Esophagus muscularis mucosa (tissue), 4 donors: ENCODE results near the gene CHAF1A. TPM values are rescaled to one million over a fixed set of nuclear protein-coding genes. Genes with fewer than 3 reads are reported as not detected.

Source experiments
- DNase-seq: peaks from one replicate; pipeline ENCODE4 v3.0.0-alpha.2; 2017; ENCODE audit errors: extremely low spot score
- H3K27ac ChIP-seq, 4 donors: fragments of 200-600 bp; sonication (generic); replicated peaks in 1 of 4; 1 replicate in 3 of 4; 2 replicates in 1 of 4; pipeline ENCODE4 v1.5.1; 2016 to 2019; ENCODE audit warnings: mild to moderate bottlenecking in 1 of 4
- H3K27me3 ChIP-seq, 4 donors: fragments of 200-600 bp; sonication (generic); one replicate each; pipeline versions ENCODE4 v1.5.1 to v1.6.0; 2016 to 2019
- H3K36me3 ChIP-seq, 4 donors: fragments of 200-600 bp; sonication (generic); one replicate each; pipeline ENCODE4 v1.5.1; 2016 to 2019
- H3K4me1 ChIP-seq, 4 donors: fragments of 200-600 bp; sonication (generic); one replicate each; pipeline ENCODE4 v1.5.1; 2016 to 2019
- H3K4me3 ChIP-seq, 4 donors: fragments of 200-600 bp; sonication (generic); 1 replicate in 2 of 4; 2 replicates in 2 of 4; pipeline ENCODE4 v1.5.1; 2016 to 2019; ENCODE audit warnings: mild to moderate bottlenecking in 4 of 4, moderate library complexity in 1 of 4
- H3K9me3 ChIP-seq, 4 donors: fragments of 200-600 bp; sonication (generic); 1 replicate in 3 of 4; 2 replicates in 1 of 4; pipeline ENCODE4 v1.5.1; 2016 to 2019
- EP300 ChIP-seq: sonication (generic); formaldehyde crosslinking; IDR thresholded peaks from one replicate; pipeline ENCODE4 v1.6.1; 2017; ENCODE audit warnings: antibody characterized with exemption
- POLR2A ChIP-seq: fragments of 450-650 bp; IDR thresholded peaks from one replicate; pipeline ENCODE4 v1.6.1; 2017; ENCODE audit warnings: antibody characterized with exemption, moderate library complexity, mild to moderate bottlenecking, low read depth
- POLR2AphosphoS5 ChIP-seq, 2 donors: sonication (generic); formaldehyde crosslinking; IDR thresholded peaks; one replicate each; pipeline ENCODE4 v1.6.1; 2017; ENCODE audit warnings: antibody characterized with exemption in 2 of 2
- WGBS: methylation state at CpG from one replicate; pipeline ENCODE4 v1.1.5; 2018; 5-methylcytosine and 5-hydroxymethylcytosine counted together
- intact Hi-C: fragments of 100-400 bp; cut with DNase I; formaldehyde crosslinking; loops from one replicate; pipeline ENCODE4 v1.15.1; 2023
- total RNA-seq, 4 donors: library from RNA; depleted of rRNA; stranded (reverse); fragments of >200 nt; gene quantifications; one replicate each; pipeline versions ENCODE4 v1.1.0 to v1.2.1, GENCODE V29; 2016
- TF ChIP-seq, protein P1 (sequence below), 3 experiments: fragments of 200-600 bp in 2 of 3; fragments of 450-650 bp in 1 of 3; sonication (generic) in 2 of 3; IDR thresholded peaks; one replicate each; pipeline ENCODE4 v1.5.1; 2017 to 2019; ENCODE audit warnings: antibody characterized with exemption in 3 of 3, mild to moderate bottlenecking in 2 of 3, moderate library complexity in 1 of 3

The CHAF1A gene
- total RNA-seq, 4 donors from 2014 or later: 4.6 to 14.6 (median 7.6) TPM

DNA sequence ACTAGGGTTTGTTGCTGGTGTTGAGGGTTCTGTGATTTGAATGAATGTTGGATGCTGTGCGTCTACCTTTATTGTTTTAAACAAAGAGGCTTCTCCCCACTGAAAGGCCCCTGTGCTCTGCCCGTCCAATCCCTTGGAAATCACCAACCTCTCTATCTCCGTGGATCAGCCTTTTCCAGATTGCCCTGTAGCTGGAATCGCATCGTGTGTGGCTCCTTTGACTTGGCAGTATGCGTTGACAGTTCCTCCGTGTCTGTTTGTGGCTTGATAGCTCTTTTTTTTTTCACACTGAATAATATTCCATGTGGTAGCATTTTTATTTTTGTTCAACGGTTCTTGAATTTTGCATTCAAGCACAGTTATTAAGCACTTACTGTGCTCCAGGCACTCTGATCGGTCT, 32.0 kb downstream of the CHAF1A start:
- Histone ChIP-seq H3K36me3 (peaks cover 9 to 61% (median 43%) of the 10 kb centered on the region in 4 donors), H3K27ac (no peak overlapping the region), H3K9me3 (no peaks in the 10 kb centered on the region), H3K27me3 (no peaks in the 10 kb centered on the region), H3K4me3 (no peak overlapping the region), H3K4me1 (no peaks in the 10 kb centered on the region)
- TF ChIP-seq POLR2AphosphoS5 (IDR thresholded peaks at IDR 0.05) (no peak), EP300 (no peak), POLR2A (no peak)
- TF ChIP-seq, protein P1, sequence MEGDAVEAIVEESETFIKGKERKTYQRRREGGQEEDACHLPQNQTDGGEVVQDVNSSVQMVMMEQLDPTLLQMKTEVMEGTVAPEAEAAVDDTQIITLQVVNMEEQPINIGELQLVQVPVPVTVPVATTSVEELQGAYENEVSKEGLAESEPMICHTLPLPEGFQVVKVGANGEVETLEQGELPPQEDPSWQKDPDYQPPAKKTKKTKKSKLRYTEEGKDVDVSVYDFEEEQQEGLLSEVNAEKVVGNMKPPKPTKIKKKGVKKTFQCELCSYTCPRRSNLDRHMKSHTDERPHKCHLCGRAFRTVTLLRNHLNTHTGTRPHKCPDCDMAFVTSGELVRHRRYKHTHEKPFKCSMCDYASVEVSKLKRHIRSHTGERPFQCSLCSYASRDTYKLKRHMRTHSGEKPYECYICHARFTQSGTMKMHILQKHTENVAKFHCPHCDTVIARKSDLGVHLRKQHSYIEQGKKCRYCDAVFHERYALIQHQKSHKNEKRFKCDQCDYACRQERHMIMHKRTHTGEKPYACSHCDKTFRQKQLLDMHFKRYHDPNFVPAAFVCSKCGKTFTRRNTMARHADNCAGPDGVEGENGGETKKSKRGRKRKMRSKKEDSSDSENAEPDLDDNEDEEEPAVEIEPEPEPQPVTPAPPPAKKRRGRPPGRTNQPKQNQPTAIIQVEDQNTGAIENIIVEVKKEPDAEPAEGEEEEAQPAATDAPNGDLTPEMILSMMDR (IDR thresholded peaks at IDR 0.05): no peak
- 92% methylated on average over 9 of the region's 9 CpGs for WGBS
- intact Hi-C loops: no loop called here
- no peak for DNase-seq

DNA sequence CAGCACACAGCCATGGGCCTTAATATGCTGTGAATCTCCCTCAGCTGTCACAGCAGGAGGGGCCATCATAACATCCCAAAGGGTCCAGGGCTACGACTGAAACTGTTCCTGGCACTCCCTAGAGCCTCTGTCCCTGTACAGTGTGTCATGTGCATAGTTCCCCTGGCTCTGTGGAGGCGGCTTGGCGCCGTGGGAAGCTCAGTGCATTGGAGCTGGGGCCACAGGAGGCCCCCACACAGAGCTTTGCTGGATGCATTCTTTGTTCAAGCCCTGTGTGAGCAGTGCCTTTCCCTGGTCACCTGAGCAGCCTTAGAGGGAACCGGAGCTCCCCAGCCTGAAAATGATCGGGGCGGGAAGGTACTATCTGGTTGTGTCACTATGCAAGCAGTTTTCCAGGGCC, 33.8 kb downstream of the CHAF1A start:
- Histone ChIP-seq H3K27ac (no peak overlapping the region), H3K36me3 (peaks cover 9 to 48% (median 34%) of the 10 kb centered on the region in 4 donors), H3K27me3 (no peaks in the 10 kb centered on the region), H3K4me3 (no peak overlapping the region), H3K4me1 (no peaks in the 10 kb centered on the region), H3K9me3 (no peaks in the 10 kb centered on the region)
- WGBS: 90% methylated on average over 6 of the region's 7 CpGs
- TF ChIP-seq, protein P1 (IDR thresholded peaks at IDR 0.05): no peak
- TF ChIP-seq POLR2AphosphoS5 (IDR thresholded peaks at IDR 0.05) (no peak), EP300 (no peak), POLR2A (no peak)
- DNase-seq: no peak
- intact Hi-C loops: no loop called here

DNA sequence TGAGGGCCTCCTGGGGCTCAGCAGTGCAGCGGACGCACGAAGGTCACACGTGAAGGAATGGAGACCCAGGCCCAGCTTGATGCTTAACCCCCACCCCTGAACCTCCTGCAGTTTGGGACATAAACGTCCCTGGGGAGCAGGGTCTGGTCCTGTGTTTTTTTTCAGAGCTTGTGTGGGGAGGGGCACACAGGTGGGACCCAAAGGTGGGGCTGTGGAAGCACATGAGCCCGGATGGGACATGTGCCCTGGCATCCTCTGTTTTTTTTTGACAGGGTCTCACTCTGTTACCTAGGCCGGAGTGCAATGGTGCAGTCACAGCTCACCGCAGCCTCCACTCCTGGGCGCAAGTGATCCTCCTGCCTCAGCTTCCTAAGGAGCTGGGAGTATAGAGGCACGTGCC, 34.7 kb downstream of the CHAF1A start:
- H3K36me3 ChIP-seq: peaks cover 9 to 39% (median 26%) of the 10 kb centered on the region in 4 donors
- H3K9me3 ChIP-seq: no peaks in the 10 kb centered on the region
- 91% methylated on average over 6 of the region's 10 CpGs for WGBS
- no peaks in the 10 kb centered on the region for H3K4me1 ChIP-seq
- no peak for DNase-seq
- H3K27ac ChIP-seq: no peak overlapping the region
- no peak overlapping the region for H3K4me3 ChIP-seq
- H3K27me3 ChIP-seq: no peaks in the 10 kb centered on the region
- intact Hi-C loops: no loop called here
- no peak for TF ChIP-seq POLR2AphosphoS5 (IDR thresholded peaks at IDR 0.05)
- TF ChIP-seq POLR2A: no peak
- TF ChIP-seq, protein P1 (IDR thresholded peaks at IDR 0.05): no peak
- no peak for TF ChIP-seq EP300

DNA sequence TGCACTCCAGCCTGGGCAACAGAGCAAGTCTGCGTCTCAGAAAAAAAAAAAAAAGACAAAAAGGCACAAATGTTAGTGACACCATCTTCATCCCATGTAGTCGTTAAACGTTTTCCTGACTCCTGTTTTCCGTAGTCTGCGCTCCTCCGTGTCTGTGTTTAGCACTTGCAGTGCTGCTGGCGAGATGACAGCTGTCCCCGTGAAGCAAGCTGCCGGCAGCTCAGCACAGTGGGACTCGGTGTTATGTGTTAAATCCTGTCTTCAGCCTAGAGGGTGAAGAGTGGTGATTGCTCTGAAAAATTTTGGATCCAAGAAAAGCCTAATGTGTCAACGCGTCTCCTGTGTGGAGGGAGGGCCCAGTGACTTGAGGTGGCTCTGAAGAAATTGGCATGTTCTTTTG, 36.8 kb downstream of the CHAF1A start:
- H3K4me3 ChIP-seq: no peak overlapping the region
- TF ChIP-seq POLR2A (no peak), POLR2AphosphoS5 (IDR thresholded peaks at IDR 0.05) (no peak), EP300 (no peak)
- TF ChIP-seq, protein P1 (IDR thresholded peaks at IDR 0.05): no peak
- no peaks in the 10 kb centered on the region for H3K4me1 ChIP-seq
- no peaks in the 10 kb centered on the region for H3K27me3 ChIP-seq
- WGBS: 90% methylated on average over 12 of the region's 12 CpGs
- peaks cover 2 to 23% (median 11%) of the 10 kb centered on the region in 4 donors for H3K36me3 ChIP-seq
- no peak for DNase-seq
- intact Hi-C loops: no loop called here
- no peaks in the 10 kb centered on the region for H3K9me3 ChIP-seq
- no peak overlapping the region for H3K27ac ChIP-seq
